Central memory CD8-positive, alpha-beta T cell (primary cell): ENCODE results near the gene NANOS3.
A peak's percentile ranks its signal among the peaks of the same experiment; 100 is the strongest.
"Not testable (repeated sequence)": the region's sequence is repeated elsewhere in the genome, so short reads cannot be mapped to it uniquely, and the experiment has no call there.

Experiments used
- ATAC-seq: fragments of 150-1000 bp; cut with Tn5 transposase; replicated peaks from 2 replicates; pipeline ENCODE4 v1.10.0; 2022; ENCODE audit warnings: mild to moderate bottlenecking, moderate FRiP score, moderate number of reproducible peaks; ENCODE audit not compliant: poor library complexity, severe bottlenecking; ENCODE audit errors: extremely low read depth
- DNase-seq, 2 donors: peaks; one replicate each; pipeline ENCODE4 v3.0.0; 2021; ENCODE audit warnings: low spot score in 2 of 2
- H3K27ac Mint-ChIP-seq: one replicate; pipeline ENCODE4 v1.8.0; 2022; ENCODE audit warnings: low read depth, mild to moderate bottlenecking, moderate library complexity, mixed read lengths
- H3K27me3 Mint-ChIP-seq: one replicate; pipeline ENCODE4 v1.8.0; 2022; ENCODE audit warnings: mixed read lengths
- H3K36me3 Mint-ChIP-seq: one replicate; pipeline ENCODE4 v1.8.0; 2022; ENCODE audit warnings: mild to moderate bottlenecking, moderate library complexity, mixed read lengths; ENCODE audit not compliant: insufficient read depth
- H3K4me1 Mint-ChIP-seq: one replicate; pipeline ENCODE4 v1.8.0; 2022; ENCODE audit warnings: mixed read lengths
- H3K4me3 Mint-ChIP-seq: one replicate; pipeline ENCODE4 v1.8.0; 2022; ENCODE audit warnings: mild to moderate bottlenecking, moderate library complexity, mixed read lengths
- H3K9me3 Mint-ChIP-seq: one replicate; pipeline ENCODE4 v1.8.0; 2022; ENCODE audit warnings: mixed read lengths

The NANOS3 gene

GRCh38 chr19:13909430-13909829 is 32.5 kb downstream of the NANOS3 start:
- no peak overlapping the region for H3K4me3 Mint-ChIP-seq
- DNase-seq (no peak), ATAC-seq (no peak)
- peaks cover 12% of the 10 kb centered on the region for H3K4me1 Mint-ChIP-seq
- H3K27me3 Mint-ChIP-seq = no peaks in the 10 kb centered on the region
- H3K9me3 Mint-ChIP-seq = no peaks in the 10 kb centered on the region
- peaks cover 27% of the 10 kb centered on the region for H3K36me3 Mint-ChIP-seq
- H3K27ac Mint-ChIP-seq = no peak overlapping the region

- Mint-ChIP-seq H3K4me3 (no peak overlapping the region), H3K9me3 (no peaks in the 10 kb centered on the region), H3K4me1 (no peaks in the 10 kb centered on the region), H3K36me3 (peaks cover 48% of the 10 kb centered on the region), H3K27me3 (no peaks in the 10 kb centered on the region), H3K27ac (no peak overlapping the region)
- DNase-seq (no peak), ATAC-seq (no peak)
These were observed 36.4 kb downstream of the NANOS3 start for GRCh38 chr19:13913352-13913751.

- Mint-ChIP-seq H3K36me3 (peaks cover 44% of the 10 kb centered on the region), H3K4me3 (no peak overlapping the region), H3K27ac (no peak overlapping the region), H3K4me1 (no peaks in the 10 kb centered on the region), H3K9me3 (no peaks in the 10 kb centered on the region), H3K27me3 (no peaks in the 10 kb centered on the region)
- DNase-seq (no peak), ATAC-seq (no peak)
These were observed 37.8 kb downstream of the NANOS3 start for GRCh38 chr19:13914777-13915176.

- H3K4me3 Mint-ChIP-seq = no peak overlapping the region
- no peaks in the 10 kb centered on the region for H3K9me3 Mint-ChIP-seq
- H3K27me3 Mint-ChIP-seq = no peaks in the 10 kb centered on the region
- ATAC-seq = no peak
- no peak overlapping the region for H3K27ac Mint-ChIP-seq
- DNase-seq = no peak
- peaks cover 4% of the 10 kb centered on the region for H3K4me1 Mint-ChIP-seq
- peaks cover 38% of the 10 kb centered on the region for H3K36me3 Mint-ChIP-seq
These were observed 41.0 kb downstream of the NANOS3 start for GRCh38 chr19:13917888-13918406.

GRCh38 chr19:13918726-13919411 is 41.9 kb downstream of the NANOS3 start:
- peaks cover 39% of the 10 kb centered on the region for H3K36me3 Mint-ChIP-seq

GRCh38 chr19:13920524-13920923 is 43.6 kb downstream of the NANOS3 start:
- ATAC-seq = no peak
- no peaks in the 10 kb centered on the region for H3K9me3 Mint-ChIP-seq
- no peak overlapping the region for H3K4me3 Mint-ChIP-seq
- H3K36me3 Mint-ChIP-seq = peaks cover 30% of the 10 kb centered on the region
- DNase-seq = no peak
- H3K27me3 Mint-ChIP-seq = no peaks in the 10 kb centered on the region
- peaks cover 4% of the 10 kb centered on the region for H3K4me1 Mint-ChIP-seq
- no peak overlapping the region for H3K27ac Mint-ChIP-seq

More at GRCh38 chr19:13918726-13919411, 41.9 kb downstream of the NANOS3 start:
- H3K4me3 Mint-ChIP-seq = no peak overlapping the region
- ATAC-seq (no peak), DNase-seq (no peak)
- no peak overlapping the region for H3K27ac Mint-ChIP-seq
- peaks cover 4% of the 10 kb centered on the region for H3K4me1 Mint-ChIP-seq
- no peaks in the 10 kb centered on the region for H3K27me3 Mint-ChIP-seq
- no peaks in the 10 kb centered on the region for H3K9me3 Mint-ChIP-seq

GRCh38 chr19:13920940-13921747 is 44.2 kb downstream of the NANOS3 start:
- Mint-ChIP-seq H3K9me3 (no peaks in the 10 kb centered on the region), H3K27ac (no peak overlapping the region), H3K4me3 (no peak overlapping the region), H3K36me3 (peaks cover 25% of the 10 kb centered on the region), H3K27me3 (no peaks in the 10 kb centered on the region), H3K4me1 (peaks cover 4% of the 10 kb centered on the region)
- DNase-seq (no peak), ATAC-seq (peak; percentile 75)

- not testable (repeated sequence) for DNase-seq, H3K9me3 Mint-ChIP-seq, ATAC-seq, H3K4me1 Mint-ChIP-seq, H3K4me3 Mint-ChIP-seq, H3K27me3 Mint-ChIP-seq
- Mint-ChIP-seq H3K36me3 (peaks cover 28% of the 10 kb centered on the region), H3K27ac (peak overlapping the region; percentile 59)
These were observed 45.2 kb downstream of the NANOS3 start for GRCh38 chr19:13922118-13922517.

- no peak overlapping the region for H3K4me3 Mint-ChIP-seq
- no peaks in the 10 kb centered on the region for H3K27me3 Mint-ChIP-seq
- no peak for DNase-seq
These were observed 46.5 kb downstream of the NANOS3 start for GRCh38 chr19:13923194-13923987.

GRCh38 chr19:13926010-13926409 is 49.1 kb downstream of the NANOS3 start:
- ATAC-seq (no peak), DNase-seq (no peak)
- H3K4me1 Mint-ChIP-seq = peaks cover 3% of the 10 kb centered on the region
- peak overlapping the region; percentile 32 for H3K27ac Mint-ChIP-seq
- peaks cover 21% of the 10 kb centered on the region for H3K36me3 Mint-ChIP-seq
- H3K9me3 Mint-ChIP-seq = no peaks in the 10 kb centered on the region
- H3K4me3 Mint-ChIP-seq = no peak overlapping the region
- no peaks in the 10 kb centered on the region for H3K27me3 Mint-ChIP-seq

More at GRCh38 chr19:13923194-13923987, 46.5 kb downstream of the NANOS3 start:
- H3K27ac Mint-ChIP-seq = no peak overlapping the region
- no peaks in the 10 kb centered on the region for H3K9me3 Mint-ChIP-seq
- peaks cover 23% of the 10 kb centered on the region for H3K36me3 Mint-ChIP-seq
- ATAC-seq = no peak
- peaks cover 4% of the 10 kb centered on the region for H3K4me1 Mint-ChIP-seq

- no peak for ATAC-seq
- Mint-ChIP-seq H3K36me3 (peaks cover 20% of the 10 kb centered on the region), H3K27ac (peak overlapping the region; percentile 32), H3K4me3 (no peak overlapping the region), H3K9me3 (no peaks in the 10 kb centered on the region), H3K27me3 (no peaks in the 10 kb centered on the region), H3K4me1 (no peaks in the 10 kb centered on the region)
- no peak for DNase-seq
These were observed 49.8 kb downstream of the NANOS3 start for GRCh38 chr19:13926715-13927114.

GRCh38 chr19:13929340-13929739 is 52.4 kb downstream of the NANOS3 start:
- no peak overlapping the region for H3K27ac Mint-ChIP-seq

More at GRCh38 chr19:13929340-13929739, 52.4 kb downstream of the NANOS3 start:
- Mint-ChIP-seq H3K4me3 (no peak overlapping the region), H3K27me3 (no peaks in the 10 kb centered on the region), H3K9me3 (no peaks in the 10 kb centered on the region), H3K4me1 (peaks cover 6% of the 10 kb centered on the region), H3K36me3 (peaks cover 10% of the 10 kb centered on the region)
- no peak for ATAC-seq
- no peak for DNase-seq
